OCI-LY1 (cell line): ENCODE results near the gene LHX5.

ENCODE experiments used
- EZH2 ChIP-seq: fragments of 200-600 bp; sonication (generic), shearing (Covaris generic); IDR thresholded peaks from 2 replicates; pipeline ENCODE4 v1.8.0; 2017; ENCODE audit warnings: borderline replicate concordance, mixed run types, mild to moderate bottlenecking, antibody characterized with exemption, low read length, moderate library complexity, mixed read lengths
- TF ChIP-seq, protein P1 (sequence below): fragments of 200-600 bp; sonication (generic), shearing (Covaris generic); IDR thresholded peaks from 2 replicates; pipeline ENCODE4 v1.5.1; 2017; ENCODE audit warnings: mild to moderate bottlenecking, antibody characterized with exemption, low read length, moderate library complexity, mixed read lengths

DNA sequence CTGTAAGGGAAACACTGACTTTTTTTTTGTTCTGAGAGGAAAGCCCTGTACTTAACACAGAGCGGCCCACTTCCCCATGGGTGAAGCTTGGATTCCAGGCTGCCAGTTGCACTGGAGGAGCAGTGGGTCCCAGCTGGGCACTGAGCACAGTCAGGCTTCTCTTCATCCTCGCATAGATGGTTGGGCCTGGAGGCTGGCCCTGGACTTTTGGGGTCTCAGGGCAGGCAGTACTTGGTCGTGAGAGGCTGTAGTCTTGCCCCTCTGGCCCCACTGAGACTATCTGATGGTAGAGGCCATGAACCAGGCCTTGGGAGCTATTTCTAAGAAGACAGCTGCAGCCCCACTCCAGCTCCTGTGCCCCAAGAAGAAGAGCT lies 6.2 kb upstream of the LHX5 start:
- TF ChIP-seq, protein P1, sequence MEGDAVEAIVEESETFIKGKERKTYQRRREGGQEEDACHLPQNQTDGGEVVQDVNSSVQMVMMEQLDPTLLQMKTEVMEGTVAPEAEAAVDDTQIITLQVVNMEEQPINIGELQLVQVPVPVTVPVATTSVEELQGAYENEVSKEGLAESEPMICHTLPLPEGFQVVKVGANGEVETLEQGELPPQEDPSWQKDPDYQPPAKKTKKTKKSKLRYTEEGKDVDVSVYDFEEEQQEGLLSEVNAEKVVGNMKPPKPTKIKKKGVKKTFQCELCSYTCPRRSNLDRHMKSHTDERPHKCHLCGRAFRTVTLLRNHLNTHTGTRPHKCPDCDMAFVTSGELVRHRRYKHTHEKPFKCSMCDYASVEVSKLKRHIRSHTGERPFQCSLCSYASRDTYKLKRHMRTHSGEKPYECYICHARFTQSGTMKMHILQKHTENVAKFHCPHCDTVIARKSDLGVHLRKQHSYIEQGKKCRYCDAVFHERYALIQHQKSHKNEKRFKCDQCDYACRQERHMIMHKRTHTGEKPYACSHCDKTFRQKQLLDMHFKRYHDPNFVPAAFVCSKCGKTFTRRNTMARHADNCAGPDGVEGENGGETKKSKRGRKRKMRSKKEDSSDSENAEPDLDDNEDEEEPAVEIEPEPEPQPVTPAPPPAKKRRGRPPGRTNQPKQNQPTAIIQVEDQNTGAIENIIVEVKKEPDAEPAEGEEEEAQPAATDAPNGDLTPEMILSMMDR: no peak
- TF ChIP-seq EZH2: no peak
